Activated CD4-positive, alpha-beta T cell treated with anti-CD3 and anti-CD28 coated beads, Interleukin-2, amount 10 ng/mL, durations not matched to agents 7 days and 5 days (primary cell): ENCODE results near the gene RAB14. TPM values are rescaled to one million over a fixed set of nuclear protein-coding genes. Genes with fewer than 3 reads are reported as not detected.
A peak's percentile ranks its signal among the peaks of the same experiment; 100 is the strongest.

ENCODE experiments used
- CTCF ChIA-PET: fragments of 350-600 bp; sonication (Branson Sonifier 250); formaldehyde crosslinking; loops from one replicate; lab custom pipeline; 2021; ENCODE audit warnings: antibody characterized with exemption; lab: Charles Lee
- POLR2A ChIA-PET: fragments of 350-600 bp; sonication (Branson Sonifier 250); formaldehyde crosslinking; loops from one replicate; lab custom pipeline; 2021; ENCODE audit warnings: antibody characterized with exemption; lab: Charles Lee
- DNase-seq: peaks from one replicate; pipeline ENCODE4 v3.0.0-alpha.2; 2020
- H3K27ac Mint-ChIP-seq: one replicate; pipeline ENCODE4 v1.8.0; 2021; ENCODE audit warnings: mild to moderate bottlenecking, moderate library complexity, mixed read lengths
- H3K27me3 Mint-ChIP-seq: one replicate; pipeline ENCODE4 v1.8.0; 2021; ENCODE audit warnings: mixed read lengths
- H3K36me3 Mint-ChIP-seq: one replicate; pipeline ENCODE4 v1.8.0; 2021; ENCODE audit warnings: low read depth, mixed read lengths
- H3K4me1 Mint-ChIP-seq: one replicate; pipeline ENCODE4 v1.8.0; 2021; ENCODE audit warnings: mixed read lengths
- H3K4me3 Mint-ChIP-seq: one replicate; pipeline ENCODE4 v1.8.0; 2021; ENCODE audit warnings: mild to moderate bottlenecking, moderate library complexity, mixed read lengths
- H3K9me3 Mint-ChIP-seq: one replicate; pipeline ENCODE4 v1.8.0; 2021; ENCODE audit warnings: mixed read lengths
- total RNA-seq, 2 experiments: library from RNA; stranded (reverse); gene quantifications; one replicate each; pipeline ENCODE4 v1.2.3, GENCODE V29; 2021

RAB14 gene
- total RNA-seq, 2 experiments from 2014 or later, result 65.8 to 66.6 TPM

DNA sequence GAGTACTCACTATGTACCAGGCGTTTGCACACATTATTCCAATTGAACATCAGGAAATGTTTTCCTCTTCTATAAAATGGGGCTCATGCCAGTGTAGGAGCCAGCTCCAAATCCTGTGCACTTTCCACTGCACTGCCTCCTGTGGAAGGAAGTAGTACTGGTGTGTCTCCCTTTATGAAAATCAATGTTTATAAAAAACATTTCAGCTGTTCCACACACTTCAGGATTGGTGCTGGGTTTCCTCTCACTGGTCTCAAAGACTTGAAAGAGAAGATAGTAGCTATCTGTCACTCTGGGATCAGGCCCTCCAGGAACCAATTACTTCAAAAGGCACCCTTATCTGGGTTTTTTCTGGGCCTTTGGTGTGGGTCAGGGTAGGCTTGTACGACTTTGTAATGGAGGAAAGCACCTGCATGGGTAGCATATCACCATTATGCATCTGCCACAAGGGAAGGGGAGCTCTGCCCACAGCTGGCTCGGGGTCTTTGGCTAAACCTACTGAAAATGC lies 32.5 kb downstream of the RAB14 start:
- H3K36me3 Mint-ChIP-seq, result peaks cover 85% of the 10 kb centered on the region
- H3K9me3 Mint-ChIP-seq, result no peaks in the 10 kb centered on the region
- POLR2A ChIA-PET, result no interaction called here
- DNase-seq, result peak; percentile 38
- H3K27ac Mint-ChIP-seq, result peak overlapping the region; percentile 76
- H3K4me3 Mint-ChIP-seq, result no peak overlapping the region
- CTCF ChIA-PET, result interaction anchor here (0.7 to 2.9 kb wide), 9 partner anchors 9 to 544 kb away, joined by 3 to 10 read pairs (median 4); no protein-coding TSS in a partner anchor
- peaks cover 21% of the 10 kb centered on the region for H3K4me1 Mint-ChIP-seq
- no peaks in the 10 kb centered on the region for H3K27me3 Mint-ChIP-seq

DNA sequence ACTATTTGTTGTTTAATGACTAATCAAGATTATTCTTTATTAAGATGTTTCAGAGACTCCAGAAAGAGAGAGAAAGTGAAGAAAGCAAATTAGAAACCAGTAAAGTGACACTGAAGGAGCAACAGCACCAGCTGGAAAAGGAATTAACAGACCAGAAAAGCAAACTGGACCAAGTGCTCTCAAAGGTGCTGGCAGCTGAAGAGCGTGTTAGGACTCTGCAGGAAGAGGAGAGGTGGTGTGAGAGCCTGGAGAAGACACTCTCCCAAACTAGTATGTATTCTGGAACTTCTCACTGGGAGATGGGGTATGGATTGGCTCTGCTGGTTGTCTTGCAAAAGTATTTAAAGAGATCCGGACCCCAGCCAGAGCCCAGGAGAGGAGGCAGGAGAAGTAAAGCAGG lies 33.6 kb downstream of the RAB14 start:
- peak overlapping the region; percentile 51 for H3K27ac Mint-ChIP-seq
- peaks cover 81% of the 10 kb centered on the region for H3K36me3 Mint-ChIP-seq
- peaks cover 21% of the 10 kb centered on the region for H3K4me1 Mint-ChIP-seq
- ChIA-PET CTCF (interaction anchor here (0.6 to 2.9 kb wide), 4 partner anchors 13 to 571 kb away, joined by 3 to 9 read pairs (median 3); no protein-coding TSS in a partner anchor), POLR2A (no interaction called here)
- no peak overlapping the region for H3K4me3 Mint-ChIP-seq
- H3K9me3 Mint-ChIP-seq, result no peaks in the 10 kb centered on the region
- no peaks in the 10 kb centered on the region for H3K27me3 Mint-ChIP-seq
- DNase-seq, result no peak

DNA sequence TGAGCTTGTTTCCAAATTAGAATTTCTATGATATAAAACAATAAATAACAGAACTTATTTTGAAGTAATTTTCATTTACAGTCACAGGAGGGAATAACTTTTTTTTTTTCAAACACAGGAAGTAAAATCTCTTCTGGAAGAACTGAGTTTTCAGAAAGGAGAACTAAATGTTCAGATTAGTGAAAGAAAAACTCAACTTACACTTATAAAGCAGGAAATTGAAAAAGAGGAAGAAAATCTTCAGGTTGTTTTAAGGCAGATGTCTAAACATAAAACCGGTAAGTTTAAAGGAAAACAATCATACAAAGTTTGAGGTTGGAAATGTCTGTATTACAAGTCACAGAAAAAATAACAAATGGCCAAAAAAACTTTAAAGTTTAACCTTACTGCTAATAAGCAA lies 41.6 kb downstream of the RAB14 start:
- Mint-ChIP-seq H3K4me1 (peaks cover 18% of the 10 kb centered on the region), H3K27ac (no peak overlapping the region), H3K9me3 (no peaks in the 10 kb centered on the region), H3K27me3 (no peaks in the 10 kb centered on the region), H3K4me3 (no peak overlapping the region), H3K36me3 (peaks cover 65% of the 10 kb centered on the region)
- no peak for DNase-seq
- ChIA-PET CTCF (interaction anchor here (0.9 kb wide), 1 partner anchor 10 kb away, joined by 4 read pairs; no protein-coding TSS in a partner anchor), POLR2A (no interaction called here)

DNA sequence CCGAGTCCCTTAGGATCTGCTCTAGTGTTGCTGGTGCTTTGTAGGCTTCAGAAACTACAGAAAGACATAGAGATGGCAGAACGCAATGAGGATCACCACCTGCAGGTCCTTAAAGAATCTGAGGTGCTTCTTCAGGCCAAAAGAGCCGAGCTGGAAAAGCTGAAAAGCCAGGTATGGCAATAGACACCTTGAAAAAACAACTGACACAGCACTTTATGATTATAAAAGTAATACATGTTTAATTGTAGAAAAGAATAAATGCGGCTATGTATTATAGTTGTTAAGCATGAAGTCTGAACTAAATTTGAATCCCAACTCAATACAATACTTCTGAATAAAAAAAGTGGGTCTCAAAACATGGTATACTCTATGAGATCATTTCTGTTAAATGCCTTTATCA lies 43.7 kb downstream of the RAB14 start:
- ChIA-PET CTCF (interaction anchor here (2.8 kb wide), 1 partner anchor 11 kb away, joined by 10 read pairs; no protein-coding TSS in a partner anchor), POLR2A (no interaction called here)
- H3K4me1 Mint-ChIP-seq, result peaks cover 31% of the 10 kb centered on the region
- no peak overlapping the region for H3K27ac Mint-ChIP-seq
- H3K4me3 Mint-ChIP-seq, result no peak overlapping the region
- H3K9me3 Mint-ChIP-seq, result no peaks in the 10 kb centered on the region
- H3K36me3 Mint-ChIP-seq, result peaks cover 70% of the 10 kb centered on the region
- no peak for DNase-seq
- no peaks in the 10 kb centered on the region for H3K27me3 Mint-ChIP-seq

DNA sequence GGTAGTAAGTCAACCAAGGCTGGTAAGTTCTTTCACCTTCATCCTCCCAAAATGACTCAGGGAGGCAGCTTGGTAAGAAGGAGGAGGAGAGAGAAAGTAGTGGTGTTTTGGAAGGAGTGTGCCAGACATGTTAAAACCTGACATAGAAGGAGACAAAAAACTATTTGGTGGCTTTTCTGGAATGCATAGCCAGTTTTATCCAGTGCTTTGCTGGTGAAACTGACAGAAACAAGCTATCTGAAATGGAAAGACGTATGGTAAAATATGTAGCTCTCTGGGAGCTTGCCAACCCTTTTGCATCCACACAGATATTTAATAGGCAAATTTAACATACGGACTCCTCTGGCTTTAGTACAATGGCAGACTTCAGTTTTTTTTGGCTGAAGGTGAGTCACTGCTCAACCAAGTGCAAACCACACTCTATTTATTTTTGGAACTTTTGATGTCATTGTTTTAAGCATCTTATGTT lies 45.4 kb downstream of the RAB14 start:
- Mint-ChIP-seq H3K27me3 (no peaks in the 10 kb centered on the region), H3K36me3 (peaks cover 76% of the 10 kb centered on the region), H3K27ac (peak overlapping the region; percentile 80), H3K4me3 (no peak overlapping the region), H3K9me3 (no peaks in the 10 kb centered on the region), H3K4me1 (peaks cover 40% of the 10 kb centered on the region)
- ChIA-PET CTCF (interaction anchor here (1.2 to 2.4 kb wide), 5 partner anchors 9 to 20 kb away, joined by 3 to 9 read pairs (median 5); no protein-coding TSS in a partner anchor), POLR2A (no interaction called here)
- DNase-seq, result no peak

DNA sequence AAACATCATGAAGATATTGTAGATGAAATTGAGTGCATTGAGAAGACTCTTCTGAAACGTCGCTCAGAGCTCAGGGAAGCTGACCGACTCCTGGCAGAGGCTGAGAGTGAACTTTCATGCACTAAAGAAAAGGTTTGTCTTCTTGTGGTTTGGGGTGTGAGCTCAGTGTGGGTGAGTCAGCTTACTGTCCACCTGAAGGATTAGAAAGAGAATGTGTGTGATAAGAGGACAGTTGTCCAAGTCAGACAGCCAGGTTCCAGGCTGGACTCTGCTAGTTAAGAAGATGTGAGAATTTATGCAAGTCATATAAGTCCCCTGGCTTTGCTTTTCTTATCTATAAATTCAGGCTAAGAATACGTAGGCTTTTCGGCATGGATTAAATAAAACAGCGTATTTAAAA lies 46.9 kb downstream of the RAB14 start:
- ChIA-PET CTCF (interaction anchor here (1.5 to 2.4 kb wide), 2 partner anchors 14 to 17 kb away, joined by 4 to 9 read pairs; no protein-coding TSS in a partner anchor), POLR2A (no interaction called here)
- DNase-seq, result no peak
- Mint-ChIP-seq H3K9me3 (no peaks in the 10 kb centered on the region), H3K4me3 (no peak overlapping the region), H3K27me3 (no peaks in the 10 kb centered on the region), H3K4me1 (peaks cover 40% of the 10 kb centered on the region), H3K27ac (no peak overlapping the region), H3K36me3 (peaks cover 75% of the 10 kb centered on the region)

DNA sequence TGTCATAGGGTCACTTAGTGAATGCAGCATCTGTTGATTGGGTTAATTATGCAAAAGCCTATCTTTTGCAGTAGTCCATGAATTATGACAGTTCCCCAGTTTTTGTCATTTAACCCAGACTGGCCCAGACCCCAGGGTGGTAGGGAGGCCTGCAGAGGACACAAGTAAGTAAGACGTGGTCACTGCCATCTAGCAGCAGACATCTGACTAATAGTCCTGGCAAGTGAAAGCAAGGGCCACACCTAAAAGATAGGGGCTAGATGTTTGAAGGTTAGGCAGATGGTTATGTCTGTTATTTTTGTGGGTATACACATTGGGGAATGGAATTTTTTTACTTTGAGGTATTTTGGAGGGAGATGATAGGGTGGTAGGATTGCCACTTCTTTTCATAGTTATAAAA lies 48.0 kb downstream of the RAB14 start:
- no peak overlapping the region for H3K27ac Mint-ChIP-seq
- peaks cover 38% of the 10 kb centered on the region for H3K4me1 Mint-ChIP-seq
- ChIA-PET POLR2A (no interaction called here), CTCF (interaction anchor here (1.3 kb wide), 1 partner anchor 8 kb away, joined by 5 read pairs; no protein-coding TSS in a partner anchor)
- no peak for DNase-seq
- peaks cover 75% of the 10 kb centered on the region for H3K36me3 Mint-ChIP-seq
- H3K4me3 Mint-ChIP-seq, result no peak overlapping the region
- H3K9me3 Mint-ChIP-seq, result no peaks in the 10 kb centered on the region
- H3K27me3 Mint-ChIP-seq, result no peaks in the 10 kb centered on the region

DNA sequence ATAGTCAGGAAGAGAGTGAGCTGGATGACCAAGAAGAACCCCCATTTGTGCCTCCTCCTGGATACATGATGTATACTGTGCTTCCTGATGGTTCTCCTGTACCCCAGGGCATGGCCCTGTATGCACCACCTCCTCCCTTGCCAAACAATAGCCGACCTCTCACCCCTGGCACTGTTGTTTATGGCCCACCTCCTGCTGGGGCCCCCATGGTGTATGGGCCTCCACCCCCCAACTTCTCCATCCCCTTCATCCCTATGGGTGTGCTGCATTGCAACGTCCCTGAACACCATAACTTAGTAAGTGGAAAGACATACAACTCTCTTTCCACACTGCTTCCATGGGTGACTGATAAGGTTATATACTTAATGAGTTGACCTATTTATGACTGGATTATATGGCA lies 51.5 kb downstream of the RAB14 start:
- no peak for DNase-seq
- no peaks in the 10 kb centered on the region for H3K9me3 Mint-ChIP-seq
- peaks cover 34% of the 10 kb centered on the region for H3K4me1 Mint-ChIP-seq
- H3K4me3 Mint-ChIP-seq, result no peak overlapping the region
- H3K36me3 Mint-ChIP-seq, result peaks cover 74% of the 10 kb centered on the region
- no peak overlapping the region for H3K27ac Mint-ChIP-seq
- ChIA-PET CTCF (interaction anchor here (1.0 kb wide), 1 partner anchor 51 kb away, joined by 3 read pairs; the partner anchor contains the start of gene RAB14), POLR2A (no interaction called here)
- H3K27me3 Mint-ChIP-seq, result no peaks in the 10 kb centered on the region

DNA sequence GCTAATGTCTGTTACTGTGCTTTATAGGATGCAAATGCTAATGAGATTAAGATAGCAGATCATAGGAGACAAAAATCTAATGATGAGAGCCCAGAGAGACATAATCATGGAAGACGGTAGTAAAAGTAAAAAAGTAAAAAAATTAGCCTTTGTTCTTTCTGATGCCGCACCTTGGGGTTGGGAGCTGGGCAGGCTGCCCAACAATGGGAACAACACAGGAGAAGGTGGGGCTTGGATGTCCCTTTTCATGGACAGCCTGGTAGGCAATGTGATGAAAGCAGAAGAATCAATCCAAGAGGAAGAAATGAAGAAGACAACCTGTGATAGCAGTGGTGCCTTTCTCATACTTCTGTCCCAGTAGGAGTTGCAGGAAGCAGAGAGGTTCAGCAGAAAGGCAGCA lies 57.2 kb downstream of the RAB14 start:
- H3K4me1 Mint-ChIP-seq, result peaks cover 10% of the 10 kb centered on the region
- no peaks in the 10 kb centered on the region for H3K9me3 Mint-ChIP-seq
- peaks cover 81% of the 10 kb centered on the region for H3K36me3 Mint-ChIP-seq
- H3K27ac Mint-ChIP-seq, result no peak overlapping the region
- ChIA-PET CTCF (no interaction called here), POLR2A (no interaction called here)
- no peaks in the 10 kb centered on the region for H3K27me3 Mint-ChIP-seq
- DNase-seq, result no peak
- no peak overlapping the region for H3K4me3 Mint-ChIP-seq

DNA sequence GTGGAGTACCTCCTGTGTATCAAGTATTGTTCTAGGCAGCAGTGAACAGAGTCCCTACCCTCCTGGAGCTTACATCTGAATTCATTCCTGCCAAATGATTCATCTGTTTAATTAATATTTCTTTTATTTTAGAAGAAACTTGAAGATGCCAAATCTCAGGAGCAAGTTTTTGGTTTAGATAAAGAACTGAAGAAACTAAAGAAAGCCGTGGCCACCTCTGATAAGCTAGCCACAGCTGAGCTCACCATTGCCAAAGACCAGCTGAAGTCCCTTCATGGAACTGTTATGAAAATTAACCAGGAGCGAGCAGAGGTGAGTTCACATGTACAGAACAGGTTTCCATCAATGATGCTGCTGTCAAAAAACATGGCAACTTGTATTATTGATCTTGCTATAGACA lies 57.9 kb downstream of the RAB14 start:
- Mint-ChIP-seq H3K4me3 (no peak overlapping the region), H3K27ac (no peak overlapping the region), H3K27me3 (no peaks in the 10 kb centered on the region), H3K9me3 (no peaks in the 10 kb centered on the region), H3K36me3 (peaks cover 81% of the 10 kb centered on the region), H3K4me1 (peaks cover 10% of the 10 kb centered on the region)
- ChIA-PET CTCF (interaction anchor here (1.7 to 1.8 kb wide), 2 partner anchors 11 to 18 kb away, joined by 4 to 6 read pairs; no protein-coding TSS in a partner anchor), POLR2A (no interaction called here)
- no peak for DNase-seq

DNA sequence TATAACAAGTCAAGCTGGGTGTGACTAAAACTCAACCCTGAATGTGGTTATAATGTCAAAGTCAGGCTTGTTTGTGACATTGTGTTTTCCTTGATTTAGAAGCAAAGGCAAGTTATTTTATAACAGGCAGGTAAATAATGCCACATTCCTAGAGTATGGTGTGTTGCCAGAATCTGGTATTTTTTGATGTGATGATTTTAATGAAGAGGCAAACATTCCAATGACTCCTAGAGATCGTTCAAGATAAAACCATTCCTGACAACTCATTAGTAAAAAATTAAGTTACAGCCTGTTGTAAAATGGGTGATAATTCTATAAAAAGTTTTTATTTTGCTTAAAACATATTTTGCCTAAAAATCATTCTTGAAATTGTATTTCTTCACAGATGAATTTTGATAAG lies 60.0 kb downstream of the RAB14 start:
- CTCF ChIA-PET, result interaction anchor here (0.9 kb wide), 1 partner anchor 30 kb away, joined by 3 read pairs; no protein-coding TSS in a partner anchor
- peaks cover 80% of the 10 kb centered on the region for H3K36me3 Mint-ChIP-seq
- no peak overlapping the region for H3K27ac Mint-ChIP-seq
- H3K4me3 Mint-ChIP-seq, result no peak overlapping the region
- no peaks in the 10 kb centered on the region for H3K27me3 Mint-ChIP-seq
- H3K4me1 Mint-ChIP-seq, result peaks cover 7% of the 10 kb centered on the region
- POLR2A ChIA-PET, result no interaction called here
- no peaks in the 10 kb centered on the region for H3K9me3 Mint-ChIP-seq
- DNase-seq, result no peak

DNA sequence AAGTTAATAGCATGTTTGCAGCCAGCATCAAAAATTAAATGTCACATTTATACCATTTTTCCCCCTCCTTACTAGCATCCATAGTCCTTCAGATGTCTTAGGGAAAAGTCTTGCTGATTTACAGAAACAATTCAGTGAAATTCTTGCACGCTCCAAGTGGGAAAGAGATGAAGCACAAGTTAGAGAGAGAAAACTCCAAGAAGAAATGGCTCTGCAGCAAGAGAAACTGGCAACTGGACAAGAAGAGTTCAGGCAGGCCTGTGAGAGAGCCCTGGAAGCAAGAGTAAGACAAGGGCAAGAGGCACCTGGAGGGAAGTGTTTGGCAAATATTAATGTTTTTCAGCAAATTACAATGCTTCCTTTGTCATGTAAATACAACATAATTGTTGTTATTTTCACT lies 60.4 kb downstream of the RAB14 start:
- H3K27ac Mint-ChIP-seq, result no peak overlapping the region
- no peaks in the 10 kb centered on the region for H3K27me3 Mint-ChIP-seq
- no peak for DNase-seq
- H3K36me3 Mint-ChIP-seq, result peaks cover 78% of the 10 kb centered on the region
- no peaks in the 10 kb centered on the region for H3K9me3 Mint-ChIP-seq
- ChIA-PET CTCF (no interaction called here), POLR2A (no interaction called here)
- H3K4me3 Mint-ChIP-seq, result no peak overlapping the region
- H3K4me1 Mint-ChIP-seq, result peaks cover 6% of the 10 kb centered on the region

DNA sequence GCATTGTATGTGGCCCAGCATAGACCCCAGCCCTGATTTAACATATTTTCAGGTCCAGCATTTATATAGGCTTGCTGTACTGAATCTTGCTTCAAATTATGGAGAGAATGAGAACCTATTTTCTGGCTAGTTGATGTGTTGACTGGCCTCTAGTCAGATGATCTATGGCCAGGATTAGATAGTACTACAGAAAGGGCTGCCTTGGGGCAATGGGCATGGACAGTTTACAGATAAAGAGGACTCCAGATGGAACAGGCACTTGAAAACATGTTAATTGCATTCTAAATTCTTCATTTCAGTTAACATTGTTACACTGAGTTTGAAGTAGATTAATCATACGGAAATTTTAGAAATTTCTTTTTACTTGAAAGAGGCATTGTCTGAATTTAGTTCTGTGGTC lies 61.5 kb downstream of the RAB14 start:
- Mint-ChIP-seq H3K27ac (no peak overlapping the region), H3K9me3 (no peaks in the 10 kb centered on the region), H3K27me3 (no peaks in the 10 kb centered on the region), H3K4me1 (peaks cover 9% of the 10 kb centered on the region), H3K4me3 (no peak overlapping the region), H3K36me3 (peaks cover 83% of the 10 kb centered on the region)
- no peak for DNase-seq
- ChIA-PET CTCF (no interaction called here), POLR2A (no interaction called here)
